ENCODE data around the gene GALNTL6.
"Not testable (repeated sequence)": the region's sequence is repeated elsewhere in the genome, so short reads cannot be mapped to it uniquely, and the experiment has no call there.

The GALNTL6 gene

DNA sequence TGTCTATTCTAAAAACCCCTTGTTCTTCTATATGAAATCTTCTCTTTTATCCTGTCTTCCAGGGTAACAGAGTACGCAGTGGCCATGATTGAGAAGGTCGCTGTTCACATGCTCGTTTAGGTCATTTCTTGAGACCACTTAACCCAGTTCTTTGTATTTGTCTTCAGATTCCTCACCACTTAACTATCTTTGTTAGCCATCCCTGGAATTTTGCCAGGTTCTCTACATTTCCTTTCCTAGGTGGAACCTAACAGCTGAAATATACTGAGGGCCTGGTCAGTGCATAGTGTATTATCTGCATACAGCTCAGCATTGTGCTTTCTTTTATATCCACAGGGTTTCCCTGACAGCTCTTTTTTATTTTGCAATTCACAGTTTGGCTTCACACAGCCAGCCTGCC is 1206.5 kb downstream of the GALNTL6 start:
- DNase-seq (ENCODE audit: low read depth) = no peak

DNA sequence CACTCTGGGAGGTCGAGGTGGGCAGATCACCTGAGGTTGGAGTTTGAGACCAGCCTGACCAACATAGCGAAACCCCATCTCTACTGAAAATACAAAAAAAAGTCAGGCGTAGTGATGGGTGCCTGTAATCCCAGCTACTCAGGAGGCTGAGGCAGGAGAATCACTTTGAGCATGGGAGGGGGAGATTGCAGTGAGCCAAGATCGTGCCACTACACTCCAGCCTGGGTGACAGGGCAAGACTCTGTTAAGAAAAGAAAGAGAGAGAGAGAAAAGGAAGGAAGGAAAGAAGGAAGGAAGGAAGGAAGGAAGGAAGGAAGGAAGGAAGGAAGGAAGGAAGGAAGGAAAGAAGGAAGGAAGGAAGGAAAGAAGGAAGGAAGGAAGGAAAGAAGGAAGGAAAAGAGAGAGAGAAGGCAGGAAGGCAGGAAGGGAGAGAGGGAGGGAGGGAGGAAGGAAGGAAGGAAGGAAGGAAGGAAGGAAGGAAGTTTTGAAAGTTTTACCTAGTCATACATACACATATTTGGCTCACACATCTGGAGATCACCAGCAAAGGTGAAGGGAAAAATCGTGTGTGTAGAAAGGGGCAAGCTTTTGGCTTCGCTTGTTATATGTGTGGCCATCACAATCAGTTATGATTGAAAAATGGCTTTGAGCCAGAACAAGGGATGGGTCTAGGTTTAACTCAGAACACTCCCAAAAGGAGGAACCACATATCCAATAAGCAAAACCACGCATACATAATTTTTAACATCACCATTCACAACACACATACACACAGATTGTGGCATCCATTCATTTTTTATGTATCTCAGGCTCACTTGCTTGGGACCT is 1208.8 kb downstream of the GALNTL6 start:
- DNase-seq (ENCODE audit: low read depth) = not testable (repeated sequence)

GRCh38 chr4:173024203-173024602 is 1211.0 kb downstream of the GALNTL6 start:
- DNase-seq (ENCODE audit: low read depth) = no peak

GRCh38 chr4:173025131-173025530 is 1211.9 kb downstream of the GALNTL6 start:
- DNase-seq (ENCODE audit: low read depth) = no peak

GRCh38 chr4:173037242-173037641 is 1224.0 kb downstream of the GALNTL6 start:
- no peak for DNase-seq (ENCODE audit: low read depth)

- DNase-seq (ENCODE audit: low read depth) = no peak
These were observed 1225.1 kb downstream of the GALNTL6 start for GRCh38 chr4:173038192-173038896.

GRCh38 chr4:173039617-173040577 is 1226.7 kb downstream of the GALNTL6 start:
- no peak for DNase-seq (ENCODE audit: low read depth)

GRCh38 chr4:173041482-173041881 is 1228.3 kb downstream of the GALNTL6 start:
- DNase-seq (ENCODE audit: low read depth) = no peak

GRCh38 chr4:173042139-173042538 is 1228.9 kb downstream of the GALNTL6 start:
- not testable (repeated sequence) for DNase-seq (ENCODE audit: low read depth)

DNA sequence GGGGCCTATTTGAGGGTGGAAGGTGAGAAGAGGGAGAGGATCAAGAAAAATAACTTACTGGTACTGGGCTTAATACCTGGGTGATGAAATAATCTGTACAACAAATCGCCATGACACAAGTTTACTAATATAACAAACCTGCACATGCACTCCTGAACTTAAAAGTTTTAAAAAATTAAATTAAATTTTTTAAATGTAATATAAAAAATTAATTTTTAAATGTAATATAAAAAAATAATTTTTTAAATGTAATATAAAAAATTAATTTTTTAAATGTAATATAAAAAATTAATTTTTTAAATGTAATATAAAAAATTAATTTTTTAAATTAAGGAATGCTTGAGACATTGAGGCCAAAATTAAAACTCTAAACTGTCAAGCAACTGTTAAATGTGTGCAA is 1231.1 kb downstream of the GALNTL6 start:
- no peak for DNase-seq (ENCODE audit: low read depth)

- no peak for DNase-seq (ENCODE audit: low read depth)
These were observed 1232.4 kb downstream of the GALNTL6 start for GRCh38 chr4:173045571-173045970.

- no peak for DNase-seq (ENCODE audit: low read depth)
These were observed 1232.9 kb downstream of the GALNTL6 start for GRCh38 chr4:173046144-173046543.

GRCh38 chr4:173046818-173047217 is 1233.6 kb downstream of the GALNTL6 start:
- no peak for DNase-seq (ENCODE audit: low read depth)

GRCh38 chr4:173051232-173051631 is 1238.0 kb downstream of the GALNTL6 start:
- no peak for DNase-seq (ENCODE audit: low read depth)

DNA sequence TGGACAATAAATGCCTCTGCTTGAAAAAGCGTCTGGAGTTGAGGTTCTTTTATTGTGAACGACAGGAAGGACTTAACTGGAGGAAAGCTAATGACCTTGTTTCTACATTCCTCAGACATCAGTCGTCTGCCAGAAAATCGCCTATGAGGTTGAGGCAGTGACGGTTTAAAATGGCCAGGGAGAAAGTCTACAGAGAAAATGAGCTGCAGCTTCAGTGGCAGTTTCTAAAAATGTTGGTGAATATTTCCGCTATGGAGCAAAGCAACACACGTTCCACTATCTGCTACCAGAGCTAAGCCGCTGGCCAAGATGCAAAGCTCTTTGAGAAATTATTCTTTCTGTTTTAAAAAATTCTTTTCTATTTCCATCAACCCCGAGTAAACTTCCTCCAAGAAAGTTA is 1238.5 kb downstream of the GALNTL6 start:
- no peak for DNase-seq (ENCODE audit: low read depth)

DNA sequence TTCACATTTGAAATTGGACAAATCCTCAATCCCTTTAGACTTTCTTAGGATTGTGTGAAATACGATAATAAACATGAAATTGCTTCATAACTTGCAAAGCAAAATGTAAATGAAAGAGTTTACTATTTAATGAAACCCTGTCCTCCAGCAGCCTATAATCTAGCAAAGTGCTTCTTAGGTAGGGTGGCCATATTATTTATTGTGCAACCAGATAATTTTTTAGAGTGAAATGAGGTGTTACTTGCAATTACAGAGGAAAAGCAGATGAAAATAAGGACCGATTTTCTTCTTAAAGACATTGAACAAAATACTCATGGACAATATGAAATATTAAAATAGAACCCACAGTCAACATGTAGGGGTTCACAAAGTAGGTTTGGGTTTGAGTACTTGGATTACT is 1239.2 kb downstream of the GALNTL6 start:
- no peak for DNase-seq (ENCODE audit: low read depth)

- no peak for DNase-seq (ENCODE audit: low read depth)
These were observed 1243.1 kb downstream of the GALNTL6 start for GRCh38 chr4:173056271-173056670.

DNA sequence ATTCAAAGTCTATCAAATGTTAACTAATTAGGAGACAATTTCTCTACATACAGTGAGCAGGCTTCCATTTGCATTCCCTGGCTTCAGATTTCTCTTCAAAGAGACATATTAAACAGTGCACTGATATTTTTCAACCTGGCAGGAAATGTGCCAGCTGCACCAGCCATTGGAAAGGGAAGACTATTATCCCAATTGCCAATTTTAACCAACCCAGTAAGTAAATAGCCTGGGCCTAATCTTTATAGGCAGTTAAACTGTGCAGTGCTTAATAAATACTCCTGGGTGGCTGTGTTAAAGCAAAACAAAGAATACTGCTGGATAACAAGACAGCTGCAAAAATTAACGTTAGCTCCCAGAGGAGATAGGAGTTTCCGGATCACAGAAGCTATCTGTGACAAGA is 1243.5 kb downstream of the GALNTL6 start:
- DNase-seq (ENCODE audit: low read depth) = no peak

GRCh38 chr4:173057442-173057841 is 1244.2 kb downstream of the GALNTL6 start:
- DNase-seq (ENCODE audit: low read depth) = no peak

DNA sequence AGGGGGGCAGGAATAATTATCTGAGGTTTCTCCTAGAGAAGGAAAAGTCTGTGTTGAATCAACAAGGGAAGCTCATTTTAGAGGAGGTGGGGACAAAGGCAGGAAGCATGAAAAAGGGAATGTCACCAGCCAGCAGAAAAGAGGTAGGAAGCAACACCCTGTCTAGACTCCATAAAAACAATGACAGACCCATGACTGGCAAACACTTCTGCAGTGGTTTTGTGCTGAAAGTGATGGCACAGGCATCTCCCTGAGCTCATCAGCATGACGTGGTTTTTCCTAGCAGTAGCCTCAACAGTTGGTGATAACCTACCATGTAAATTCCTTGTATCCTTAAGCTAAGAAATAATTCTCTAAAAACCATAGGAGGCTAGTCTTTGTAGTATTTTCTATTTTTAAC is 1244.7 kb downstream of the GALNTL6 start:
- DNase-seq (ENCODE audit: low read depth) = no peak

DNA sequence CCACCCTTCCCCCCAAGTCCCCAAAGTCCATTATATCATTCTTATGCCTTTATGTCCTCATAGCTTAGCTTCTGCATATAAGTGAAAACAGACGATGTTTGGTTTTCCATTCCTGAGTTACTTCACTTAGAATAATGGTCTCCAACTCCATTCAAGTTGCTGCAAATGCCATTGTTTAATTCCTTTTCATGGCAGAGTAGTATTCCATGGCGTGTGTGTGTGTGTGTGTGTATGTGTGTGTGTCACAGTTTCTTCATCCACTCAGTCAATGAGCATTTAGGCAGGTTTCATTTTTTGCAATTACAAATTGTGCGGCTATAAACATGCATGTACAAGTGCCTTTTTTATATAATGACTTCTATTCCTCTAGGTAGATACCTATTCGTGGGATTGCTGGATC is 1248.0 kb downstream of the GALNTL6 start:
- DNase-seq (ENCODE audit: low read depth) = no peak

- DNase-seq (ENCODE audit: low read depth) = no peak
These were observed 1260.8 kb downstream of the GALNTL6 start for GRCh38 chr4:173073939-173074500.
